Esophagus squamous epithelium (tissue), 5 donors: ENCODE results near the gene P3H2. TPM values are rescaled to one million over a fixed set of nuclear protein-coding genes. Genes with fewer than 3 reads are reported as not detected.

Experiments
- DNase-seq: peaks from one replicate; lab custom pipeline; 2025; lab: John Stamatoyannopoulos, UW
- H3K27ac ChIP-seq, 4 donors: fragments of 200-600 bp; sonication (generic); one replicate each; pipeline ENCODE4 v1.5.1; 2016 to 2019; ENCODE audit warnings: mild to moderate bottlenecking in 1 of 4
- H3K27me3 ChIP-seq, 4 donors: fragments of 200-600 bp; sonication (generic); 1 replicate in 3 of 4; 2 replicates in 1 of 4; pipeline versions ENCODE4 v1.5.1 to v1.6.0; 2017 to 2021; ENCODE audit warnings: antibody characterized with exemption in 1 of 4
- H3K36me3 ChIP-seq, 3 donors: fragments of 200-600 bp; sonication (generic); one replicate each; pipeline ENCODE4 v1.5.1; 2016 to 2019
- H3K4me1 ChIP-seq, 3 donors: fragments of 200-600 bp; sonication (generic); one replicate each; pipeline ENCODE4 v1.5.1; 2017 to 2019
- H3K4me3 ChIP-seq, 4 donors: fragments of 200-600 bp; sonication (generic); 1 replicate in 3 of 4; 2 replicates in 1 of 4; pipeline ENCODE4 v1.5.1; 2016 to 2019; ENCODE audit warnings: mild to moderate bottlenecking in 2 of 4, moderate library complexity in 1 of 4
- H3K9me3 ChIP-seq, 3 donors: fragments of 200-600 bp; sonication (generic); one replicate each; pipeline ENCODE4 v1.5.1; 2016 to 2019
- POLR2A ChIP-seq, 4 donors: fragments of 450-650 bp; IDR thresholded peaks; one replicate each; pipeline ENCODE4 v1.6.1; 2017; ENCODE audit warnings: antibody characterized with exemption in 4 of 4, mild to moderate bottlenecking in 4 of 4, moderate library complexity in 3 of 4
- WGBS, 2 donors: methylation state at CpG; one replicate each; pipeline ENCODE4 v1.1.5; 2018; 5-methylcytosine and 5-hydroxymethylcytosine counted together
- intact Hi-C: fragments of 100-400 bp; cut with DNase I; formaldehyde crosslinking; loops from one replicate; pipeline ENCODE4 v1.15.0; 2022
- total RNA-seq, 4 donors: library from RNA; depleted of rRNA; stranded (reverse); fragments of >200 nt; gene quantifications; one replicate each; pipeline ENCODE4 v1.1.0, GENCODE V29; 2016
- TF ChIP-seq, protein P1 (sequence below), 6 experiments: fragments of 450-650 bp in 4 of 6; fragments of 200-600 bp in 2 of 6; sonication (generic) in 2 of 6; IDR thresholded peaks; one replicate each; pipeline ENCODE4 v1.5.1; 2016 to 2019; ENCODE audit warnings: antibody characterized with exemption in 6 of 6, mild to moderate bottlenecking in 4 of 6, moderate library complexity in 4 of 6
- donor health status: DM: yes; HTN: yes; CAD: no.

P3H2 gene
- total RNA-seq, 4 donors from 2014 or later: 16.5 to 41.2 (median 34.0) TPM

DNA sequence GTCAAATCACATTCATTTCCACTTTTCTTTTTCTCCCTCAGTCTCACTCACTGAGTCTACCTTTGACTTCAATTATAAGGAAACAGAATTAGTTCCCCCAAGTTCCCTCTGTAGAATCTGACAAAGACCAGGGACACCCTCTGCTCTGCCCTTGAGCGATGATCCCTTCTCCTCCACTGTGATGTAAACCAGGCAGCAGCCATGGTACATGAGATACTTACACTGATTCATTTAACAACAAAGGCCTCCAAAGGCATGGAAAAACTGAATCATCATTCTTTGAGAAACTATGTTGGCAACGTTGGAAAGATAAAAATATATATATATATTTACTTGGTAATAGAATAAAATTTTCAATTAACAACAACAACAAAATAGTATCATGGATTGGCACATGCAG, 84.1 kb downstream of the P3H2 start:
- H3K9me3 ChIP-seq: no peaks in the 10 kb centered on the region
- 38 to 43% methylated on average over 2 of the region's 2 CpGs for WGBS, 2 donors
- TF ChIP-seq, protein P1, sequence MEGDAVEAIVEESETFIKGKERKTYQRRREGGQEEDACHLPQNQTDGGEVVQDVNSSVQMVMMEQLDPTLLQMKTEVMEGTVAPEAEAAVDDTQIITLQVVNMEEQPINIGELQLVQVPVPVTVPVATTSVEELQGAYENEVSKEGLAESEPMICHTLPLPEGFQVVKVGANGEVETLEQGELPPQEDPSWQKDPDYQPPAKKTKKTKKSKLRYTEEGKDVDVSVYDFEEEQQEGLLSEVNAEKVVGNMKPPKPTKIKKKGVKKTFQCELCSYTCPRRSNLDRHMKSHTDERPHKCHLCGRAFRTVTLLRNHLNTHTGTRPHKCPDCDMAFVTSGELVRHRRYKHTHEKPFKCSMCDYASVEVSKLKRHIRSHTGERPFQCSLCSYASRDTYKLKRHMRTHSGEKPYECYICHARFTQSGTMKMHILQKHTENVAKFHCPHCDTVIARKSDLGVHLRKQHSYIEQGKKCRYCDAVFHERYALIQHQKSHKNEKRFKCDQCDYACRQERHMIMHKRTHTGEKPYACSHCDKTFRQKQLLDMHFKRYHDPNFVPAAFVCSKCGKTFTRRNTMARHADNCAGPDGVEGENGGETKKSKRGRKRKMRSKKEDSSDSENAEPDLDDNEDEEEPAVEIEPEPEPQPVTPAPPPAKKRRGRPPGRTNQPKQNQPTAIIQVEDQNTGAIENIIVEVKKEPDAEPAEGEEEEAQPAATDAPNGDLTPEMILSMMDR (IDR thresholded peaks at IDR 0.05): no peak
- TF ChIP-seq POLR2A (IDR thresholded peaks at IDR 0.05): no peak
- H3K4me3 ChIP-seq: no peak overlapping the region
- H3K4me1 ChIP-seq: peaks cover 6 to 60% (median 7%) of the 10 kb centered on the region in 3 donors
- H3K36me3 ChIP-seq: no peaks in the 10 kb centered on the region
- H3K27ac ChIP-seq: peak overlapping the region in 1 of 4 donors; percentile 77
- intact Hi-C loops: no loop called here
- no peak for DNase-seq
- no peaks in the 10 kb centered on the region for H3K27me3 ChIP-seq

DNA sequence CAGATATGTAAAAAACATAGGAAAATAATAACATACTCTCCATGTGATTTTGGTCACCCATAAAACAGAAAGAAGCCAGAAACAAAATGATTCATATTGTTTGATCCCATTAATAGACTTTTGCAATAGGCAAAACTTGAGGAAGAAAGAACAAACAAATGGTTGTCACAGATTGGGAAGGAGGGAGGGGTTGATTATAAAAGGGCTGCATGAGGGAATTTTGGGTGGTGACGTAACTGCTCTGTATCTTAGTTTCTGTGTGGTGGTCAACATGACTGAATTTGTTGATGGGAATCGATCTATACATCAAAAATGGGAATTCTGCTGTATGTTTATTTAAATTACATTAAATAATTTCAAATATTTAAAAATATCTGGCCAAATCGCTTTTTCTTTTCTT, 86.3 kb downstream of the P3H2 start:
- Histone ChIP-seq H3K36me3 (no peaks in the 10 kb centered on the region), H3K4me3 (no peak overlapping the region), H3K4me1 (peaks cover 2 to 38% (median 7%) of the 10 kb centered on the region in 3 donors), H3K9me3 (no peaks in the 10 kb centered on the region), H3K27ac (no peak overlapping the region), H3K27me3 (no peaks in the 10 kb centered on the region)
- 86 to 93% methylated on average over 3 of the region's 3 CpGs for WGBS, 2 donors
- TF ChIP-seq POLR2A (IDR thresholded peaks at IDR 0.05): no peak
- TF ChIP-seq, protein P1 (IDR thresholded peaks at IDR 0.05): no peak
- intact Hi-C loops: no loop called here
- no peak for DNase-seq

DNA sequence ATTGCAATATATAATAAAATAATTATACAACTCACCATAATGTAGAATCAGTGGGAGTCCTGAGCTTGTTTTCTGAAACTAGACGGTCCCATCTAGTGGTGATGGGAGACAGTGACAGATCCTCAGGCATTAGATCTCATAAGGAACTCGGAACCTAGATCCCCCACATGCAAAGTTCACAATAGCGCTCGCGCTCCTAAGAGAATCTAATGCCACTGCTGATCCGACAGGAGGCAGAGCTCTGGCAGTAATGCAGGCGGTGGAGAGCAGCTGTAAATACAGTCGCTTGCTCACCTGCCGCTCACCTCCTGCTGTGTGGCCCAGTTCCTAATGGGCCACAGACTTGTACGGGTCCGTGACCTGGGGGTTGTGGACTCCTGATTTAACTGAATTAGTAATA, 87.8 kb downstream of the P3H2 start:
- TF ChIP-seq POLR2A (IDR thresholded peaks at IDR 0.05): no peak
- TF ChIP-seq, protein P1 (IDR thresholded peaks at IDR 0.05): no peak
- no peak overlapping the region for H3K4me3 ChIP-seq
- no peak for DNase-seq
- peak overlapping the region in 1 of 4 donors; percentile 66 for H3K27ac ChIP-seq
- intact Hi-C loops: no loop called here
- peaks cover 0 to 27% (median 7%) of the 10 kb centered on the region in 3 donors for H3K4me1 ChIP-seq
- no peaks in the 10 kb centered on the region for H3K27me3 ChIP-seq
- 82 to 91% methylated on average over 11 of the region's 11 CpGs for WGBS, 2 donors
- no peaks in the 10 kb centered on the region for H3K9me3 ChIP-seq
- no peaks in the 10 kb centered on the region for H3K36me3 ChIP-seq

DNA sequence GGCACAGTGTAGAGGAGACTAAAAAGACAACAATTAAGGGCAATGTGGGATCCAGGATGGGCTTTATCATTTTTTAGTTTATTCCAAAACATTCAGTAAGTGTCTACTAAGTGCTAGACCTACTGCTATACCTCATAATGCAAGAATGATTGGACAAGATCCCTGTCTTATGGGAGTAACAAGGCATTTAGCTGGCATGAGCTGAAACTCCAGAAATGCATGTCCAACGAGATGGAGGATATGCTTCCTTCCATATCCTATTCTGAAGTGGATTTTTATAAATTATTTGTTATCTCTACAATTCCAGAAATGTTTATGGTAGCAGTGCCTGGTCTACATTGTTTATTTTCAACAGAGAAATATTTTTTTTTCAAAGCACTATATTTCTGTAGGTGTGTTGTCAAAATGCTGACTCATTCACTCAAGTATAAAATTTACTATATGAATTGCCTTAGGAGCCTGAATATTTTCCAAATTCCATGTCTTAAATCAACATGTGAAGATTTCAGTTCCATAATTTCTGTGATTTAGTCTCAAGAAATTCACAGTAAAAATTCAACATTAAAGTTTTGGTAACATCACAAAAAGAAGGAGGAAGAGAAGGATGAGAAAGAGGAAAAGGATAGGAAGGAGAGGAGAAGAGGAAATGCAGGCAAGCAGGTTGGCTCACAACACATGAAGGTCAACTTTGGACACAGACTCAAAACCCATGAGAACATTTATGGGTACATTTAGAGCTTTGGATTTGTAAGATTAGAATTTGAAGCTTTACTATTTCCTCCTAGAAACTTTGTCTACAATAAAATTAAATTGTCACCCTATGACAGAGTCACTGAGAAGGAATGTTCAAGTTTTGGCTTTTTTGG, 88.6 kb downstream of the P3H2 start:
- peaks cover 0 to 19% (median 0%) of the 10 kb centered on the region in 3 donors for H3K4me1 ChIP-seq
- peak overlapping the region in 3 of 4 donors; percentile 35 to 66 (median 52) for H3K27ac ChIP-seq
- no peak overlapping the region for H3K4me3 ChIP-seq
- WGBS, 2 donors: 20 to 27% methylated on average over 1 of the region's 1 CpG
- intact Hi-C loops: no loop called here
- TF ChIP-seq, protein P1 (IDR thresholded peaks at IDR 0.05): no peak
- no peak for TF ChIP-seq POLR2A (IDR thresholded peaks at IDR 0.05)
- H3K27me3 ChIP-seq: no peaks in the 10 kb centered on the region
- DNase-seq: no peak
- H3K36me3 ChIP-seq: no peaks in the 10 kb centered on the region
- H3K9me3 ChIP-seq: no peaks in the 10 kb centered on the region

DNA sequence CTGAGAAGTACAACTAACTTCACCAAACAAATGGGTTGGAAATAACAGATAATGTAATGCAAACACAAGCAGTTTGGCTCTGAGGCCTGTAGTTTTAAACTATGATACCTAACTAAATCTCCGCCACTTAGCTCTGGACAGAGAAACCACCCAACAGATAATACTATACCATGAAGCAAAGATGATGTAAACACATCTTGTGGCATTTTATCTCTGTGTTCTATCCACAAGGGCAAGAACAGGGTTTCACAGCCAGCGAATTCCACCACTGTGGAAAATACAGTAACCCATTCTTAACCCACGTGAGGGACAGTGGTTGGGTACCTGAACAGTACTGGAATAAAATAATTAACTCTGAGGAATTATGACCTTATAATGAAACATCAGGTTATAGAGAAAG, 93.6 kb downstream of the P3H2 start:
- 91 to 92% methylated on average over 3 of the region's 3 CpGs for WGBS, 2 donors
- H3K4me1 ChIP-seq: peaks cover 0 to 5% (median 0%) of the 10 kb centered on the region in 3 donors

More for the DNA sequence above, 93.6 kb downstream of the P3H2 start:
- H3K4me3 ChIP-seq: no peak overlapping the region
- H3K27ac ChIP-seq: no peak overlapping the region
- no peak for DNase-seq
- no peaks in the 10 kb centered on the region for H3K27me3 ChIP-seq
- intact Hi-C loops: no loop called here
- H3K9me3 ChIP-seq: no peaks in the 10 kb centered on the region
- no peaks in the 10 kb centered on the region for H3K36me3 ChIP-seq
- TF ChIP-seq, protein P1 (IDR thresholded peaks at IDR 0.05): no peak
- no peak for TF ChIP-seq POLR2A (IDR thresholded peaks at IDR 0.05)
